Keratinocyte (primary cell): ENCODE measurements around the gene GRK4.

Experiments
- CTCF ChIP-seq, 3 experiments: IDR thresholded peaks in 1 of 3; conservative IDR thresholded peaks in 1 of 3; optimal IDR thresholded peaks in 1 of 3; 2 replicates in 2 of 3; 3 replicates in 1 of 3; pipeline versions ENCODE3 to v1.5.1; 2011; ENCODE audit warnings: low read length in 3 of 3, mild to moderate bottlenecking in 3 of 3, moderate library complexity in 2 of 3, control low read depth in 1 of 3, inconsistent platforms in 1 of 3; ENCODE audit not compliant: insufficient read depth in 2 of 3; ENCODE audit errors: extremely low read depth in 1 of 3
- EZH2 ChIP-seq: IDR thresholded peaks from one replicate; pipeline ENCODE4 v1.6.1; 2012; ENCODE audit warnings: inconsistent platforms, mild to moderate bottlenecking, low read length, moderate library complexity

- TF ChIP-seq CTCF (optimal IDR thresholded peaks at IDR 0.05 in 1 of 3, IDR thresholded peaks at IDR 0.05 in 1 of 3, conservative IDR thresholded peaks at IDR 0.05 in 1 of 3; ENCODE audit: extremely low read depth in 1 of 3, insufficient read depth in 2 of 3, low read length in 3 of 3) (no peak), EZH2 (no peak)
Observed at GRCh38 chr4:3083732-3084131, 120.4 kb downstream of the GRK4 start.
